ENCODE measurements around the gene RAVER2.
"Not testable (repeated sequence)": the region's sequence is repeated elsewhere in the genome, so short reads cannot be mapped to it uniquely, and the experiment has no call there.

Gene RAVER2

GRCh38 chr1:64775113-64775512 lies 30.2 kb downstream of the RAVER2 start:
- no peak for FAIRE-seq

GRCh38 chr1:64782044-64782443 lies 37.2 kb downstream of the RAVER2 start:
- not testable (repeated sequence) for FAIRE-seq

More at GRCh38 chr1:64775113-64775512, 30.2 kb downstream of the RAVER2 start:
- no peak for TF ChIP-seq CTCF (IDR thresholded peaks at IDR 0.05; ENCODE audit: insufficient read depth, missing control alignments)
- no peak for DNase-seq (ENCODE audit: insufficient read length, low spot score)

GRCh38 chr1:64782848-64783247 lies 38.0 kb downstream of the RAVER2 start:
- not testable (repeated sequence) for FAIRE-seq; DNase-seq (ENCODE audit: insufficient read length, low spot score)

More at GRCh38 chr1:64782044-64782443, 37.2 kb downstream of the RAVER2 start:
- not testable (repeated sequence) for DNase-seq (ENCODE audit: insufficient read length, low spot score)

- DNase-seq (ENCODE audit: insufficient read length, low spot score) (no peak), FAIRE-seq (no peak)
- TF ChIP-seq CTCF (IDR thresholded peaks at IDR 0.05; ENCODE audit: insufficient read depth, missing control alignments): no peak
Measured at GRCh38 chr1:64790832-64791487, 46.1 kb downstream of the RAVER2 start.

- TF ChIP-seq CTCF (IDR thresholded peaks at IDR 0.05; ENCODE audit: insufficient read depth, missing control alignments): no peak
- no peak for FAIRE-seq
- DNase-seq (ENCODE audit: insufficient read length, low spot score): no peak
Measured at GRCh38 chr1:64798872-64799271, 54.0 kb downstream of the RAVER2 start.

- TF ChIP-seq CTCF (IDR thresholded peaks at IDR 0.05; ENCODE audit: insufficient read depth, missing control alignments): no peak
- FAIRE-seq (no peak), DNase-seq (ENCODE audit: insufficient read length, low spot score) (no peak)
Measured at GRCh38 chr1:64801851-64802523, 57.1 kb downstream of the RAVER2 start.

- TF ChIP-seq CTCF (IDR thresholded peaks at IDR 0.05; ENCODE audit: insufficient read depth, missing control alignments): no peak
- no peak for DNase-seq (ENCODE audit: insufficient read length, low spot score)
- FAIRE-seq: no peak
Measured at GRCh38 chr1:64809309-64809708, 64.4 kb downstream of the RAVER2 start.

- no peak for TF ChIP-seq CTCF (IDR thresholded peaks at IDR 0.05; ENCODE audit: insufficient read depth, missing control alignments)
- FAIRE-seq (no peak), DNase-seq (ENCODE audit: insufficient read length, low spot score) (no peak)
Measured at GRCh38 chr1:64810001-64810400, 65.1 kb downstream of the RAVER2 start.

All from D721Med (cell line).